HG03108 (cell line): ENCODE results near the gene SEPTIN12.

Experiments used
- ATAC-seq: cut with Tn5 transposase; IDR thresholded peaks from one replicate; pipeline ENCODE4 v1.9.1; 2021; ENCODE audit warnings: moderate library complexity; ENCODE audit not compliant: unreplicated experiment

Gene SEPTIN12

DNA sequence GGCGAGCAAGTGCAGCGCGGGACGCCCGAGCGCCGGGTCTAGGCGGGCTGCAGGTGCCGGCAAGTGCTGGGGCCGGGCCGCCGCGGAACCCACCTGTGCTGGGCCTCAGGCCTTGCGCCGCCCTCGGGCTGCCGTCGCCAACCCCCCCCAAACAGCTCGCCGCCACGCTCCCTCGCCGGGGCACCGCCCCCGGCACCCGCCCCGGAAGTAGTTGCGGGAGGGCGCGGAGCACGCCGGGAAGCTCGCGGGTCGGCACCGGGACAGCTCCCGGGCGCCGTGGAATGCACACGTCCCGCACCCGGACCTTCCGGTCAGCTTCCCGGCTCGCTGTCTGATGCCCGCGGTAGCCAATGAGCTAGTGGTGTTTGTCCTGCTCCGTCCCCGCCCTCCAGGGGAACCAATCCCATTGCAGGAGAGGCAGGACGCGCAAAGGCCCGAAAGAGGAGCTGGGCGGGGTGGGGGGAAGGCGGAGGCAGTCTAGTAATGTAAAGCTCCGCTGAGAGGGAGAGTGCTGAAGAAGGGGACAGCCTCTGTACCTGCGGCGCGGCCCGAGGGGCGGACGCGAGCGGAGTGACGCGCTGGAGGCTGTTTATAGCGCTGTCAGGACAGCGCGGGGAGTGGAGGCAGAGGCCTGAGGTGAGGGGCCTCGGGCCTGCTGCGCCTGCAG is 53.9 kb downstream of the SEPTIN12 start, which contains the start of the genes ANKS3 and DNAAF8:
ANKS3 (minus strand) TSS at position 209 of the 667 bp plus-strand sequence. CDS start 4,122 bp downstream, outside the sequence.
DNAAF8 (plus strand) TSS at position 475 of the 667 bp plus-strand sequence. CDS start 1,978 bp downstream, outside the sequence.
- ATAC-seq, result peak; percentile 67

DNA sequence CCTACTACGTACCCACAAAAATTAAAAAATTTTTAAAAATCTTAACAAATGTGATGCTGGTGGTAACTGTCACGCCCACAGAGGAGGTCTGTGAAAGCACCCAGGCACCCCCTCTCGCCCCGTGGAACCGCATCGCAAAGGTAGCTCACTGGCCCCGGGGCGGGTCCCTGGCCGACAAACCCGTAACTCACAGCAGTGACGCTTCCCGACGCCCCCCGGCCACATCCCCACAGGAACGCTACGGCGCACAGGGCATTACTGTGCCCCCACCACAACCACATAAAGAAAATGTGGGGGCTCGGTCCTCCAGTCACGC is 54.4 kb downstream of the SEPTIN12 start:
- peak; percentile 4 for ATAC-seq

GRCh38 chr16:4733211-4733742 is 54.9 kb downstream of the SEPTIN12 start:
- ATAC-seq, result no peak

DNA sequence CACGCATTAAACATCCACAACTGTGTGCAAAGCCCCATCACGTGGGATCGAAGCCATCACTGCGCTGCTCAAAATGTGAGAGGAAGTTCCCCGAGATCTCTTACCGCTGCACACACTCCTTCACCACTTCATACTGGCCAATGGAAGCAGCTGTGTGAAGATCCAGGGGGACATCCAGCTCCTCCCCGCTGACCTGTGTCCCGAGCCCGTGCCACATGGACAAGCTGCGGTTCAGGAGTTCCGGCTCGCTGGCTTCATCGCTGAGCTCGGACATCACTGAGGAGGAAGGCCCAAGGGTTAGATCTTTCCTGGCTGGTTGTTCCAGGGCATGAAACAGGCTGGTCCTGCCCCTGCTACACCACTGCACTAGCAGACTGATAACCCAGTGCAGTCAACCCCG is 58.3 kb downstream of the SEPTIN12 start:
- no peak for ATAC-seq

DNA sequence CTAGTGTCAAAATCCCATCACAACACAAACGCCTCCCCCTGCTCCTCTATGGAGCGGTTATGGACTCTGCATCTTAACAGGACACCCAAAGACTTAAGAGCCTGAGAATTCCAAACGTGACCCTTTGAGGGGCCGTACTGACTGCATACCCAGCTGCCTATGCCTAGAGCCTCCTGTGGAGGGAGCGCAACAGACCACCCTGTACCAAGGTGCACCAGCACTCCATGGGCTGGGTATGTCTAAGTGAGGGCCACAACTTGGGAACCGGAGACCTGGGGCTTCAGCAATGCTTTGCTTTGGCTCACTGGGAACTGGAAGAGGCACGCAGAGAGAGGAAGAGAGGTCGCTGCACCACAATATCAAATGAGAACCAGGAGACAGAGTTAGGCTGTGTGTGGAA is 59.5 kb downstream of the SEPTIN12 start:
- ATAC-seq, result no peak
